ENCODE measurements around the gene PCID2.

The PCID2 gene

DNA sequence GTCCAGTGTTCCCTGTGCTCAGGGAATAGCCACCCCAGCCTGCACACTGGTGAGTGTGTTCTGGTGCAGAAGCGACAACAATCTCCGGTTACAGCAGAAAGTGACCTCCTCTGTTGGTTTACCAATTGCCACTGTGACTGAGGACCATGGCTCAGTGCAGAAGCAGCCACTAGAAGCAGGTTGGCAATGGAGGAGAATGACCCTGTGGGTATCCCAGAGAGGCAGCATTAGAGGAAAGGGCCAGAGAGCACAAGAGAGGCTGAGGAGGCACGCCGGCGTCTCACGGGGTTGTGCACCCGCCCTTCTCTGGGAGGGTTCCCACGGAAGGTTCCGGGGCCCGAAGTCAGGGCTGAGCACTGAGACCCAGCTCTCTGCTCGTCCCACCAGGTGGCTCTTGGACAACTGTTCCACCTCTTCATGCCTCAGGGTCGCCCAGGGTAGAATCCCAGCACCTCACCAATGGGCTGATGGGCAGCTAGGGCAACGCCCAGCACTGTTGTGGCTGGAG lies 36.0 kb downstream of the PCID2 start:
- Histone ChIP-seq H3K4me1 (ENCODE audit: insufficient read depth, low read length, severe bottlenecking) (no peaks in the 10 kb centered on the region), H3K4me3 (ENCODE audit: low read depth, low read length, poor library complexity, severe bottlenecking) (no peak overlapping the region), H3K9me2 (ENCODE audit: low read depth, low read length) (no peaks in the 10 kb centered on the region), H3K27me3 (ENCODE audit: insufficient read depth, low read length) (no peaks in the 10 kb centered on the region), H4K20me1 (ENCODE audit: insufficient read depth, low read length) (no peaks in the 10 kb centered on the region), H3K79me2 (ENCODE audit: insufficient read depth, low read length) (no peaks in the 10 kb centered on the region), H2AFZ (ENCODE audit: low read length) (no peak overlapping the region), H3K27ac (ENCODE audit: low read depth, low read length, poor library complexity, severe bottlenecking) (no peak overlapping the region), H3K36me3 (ENCODE audit: insufficient read depth, low read length) (peaks cover 82% of the 10 kb centered on the region), H3F3A (ENCODE audit: insufficient read depth, low read length) (no peaks in the 10 kb centered on the region), H3K9me3 (ENCODE audit: low read length) (no peaks in the 10 kb centered on the region), H3K4me2 (ENCODE audit: low read length) (no peak overlapping the region), H3K9ac (ENCODE audit: low read length) (no peak overlapping the region)
- TF ChIP-seq EZH2 (IDR thresholded peaks at IDR 0.05; ENCODE audit: borderline replicate concordance, low read length) = no peak
- TF ChIP-seq, protein P1, sequence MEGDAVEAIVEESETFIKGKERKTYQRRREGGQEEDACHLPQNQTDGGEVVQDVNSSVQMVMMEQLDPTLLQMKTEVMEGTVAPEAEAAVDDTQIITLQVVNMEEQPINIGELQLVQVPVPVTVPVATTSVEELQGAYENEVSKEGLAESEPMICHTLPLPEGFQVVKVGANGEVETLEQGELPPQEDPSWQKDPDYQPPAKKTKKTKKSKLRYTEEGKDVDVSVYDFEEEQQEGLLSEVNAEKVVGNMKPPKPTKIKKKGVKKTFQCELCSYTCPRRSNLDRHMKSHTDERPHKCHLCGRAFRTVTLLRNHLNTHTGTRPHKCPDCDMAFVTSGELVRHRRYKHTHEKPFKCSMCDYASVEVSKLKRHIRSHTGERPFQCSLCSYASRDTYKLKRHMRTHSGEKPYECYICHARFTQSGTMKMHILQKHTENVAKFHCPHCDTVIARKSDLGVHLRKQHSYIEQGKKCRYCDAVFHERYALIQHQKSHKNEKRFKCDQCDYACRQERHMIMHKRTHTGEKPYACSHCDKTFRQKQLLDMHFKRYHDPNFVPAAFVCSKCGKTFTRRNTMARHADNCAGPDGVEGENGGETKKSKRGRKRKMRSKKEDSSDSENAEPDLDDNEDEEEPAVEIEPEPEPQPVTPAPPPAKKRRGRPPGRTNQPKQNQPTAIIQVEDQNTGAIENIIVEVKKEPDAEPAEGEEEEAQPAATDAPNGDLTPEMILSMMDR (IDR thresholded peaks at IDR 0.05; ENCODE audit: low read length) = no peak

DNA sequence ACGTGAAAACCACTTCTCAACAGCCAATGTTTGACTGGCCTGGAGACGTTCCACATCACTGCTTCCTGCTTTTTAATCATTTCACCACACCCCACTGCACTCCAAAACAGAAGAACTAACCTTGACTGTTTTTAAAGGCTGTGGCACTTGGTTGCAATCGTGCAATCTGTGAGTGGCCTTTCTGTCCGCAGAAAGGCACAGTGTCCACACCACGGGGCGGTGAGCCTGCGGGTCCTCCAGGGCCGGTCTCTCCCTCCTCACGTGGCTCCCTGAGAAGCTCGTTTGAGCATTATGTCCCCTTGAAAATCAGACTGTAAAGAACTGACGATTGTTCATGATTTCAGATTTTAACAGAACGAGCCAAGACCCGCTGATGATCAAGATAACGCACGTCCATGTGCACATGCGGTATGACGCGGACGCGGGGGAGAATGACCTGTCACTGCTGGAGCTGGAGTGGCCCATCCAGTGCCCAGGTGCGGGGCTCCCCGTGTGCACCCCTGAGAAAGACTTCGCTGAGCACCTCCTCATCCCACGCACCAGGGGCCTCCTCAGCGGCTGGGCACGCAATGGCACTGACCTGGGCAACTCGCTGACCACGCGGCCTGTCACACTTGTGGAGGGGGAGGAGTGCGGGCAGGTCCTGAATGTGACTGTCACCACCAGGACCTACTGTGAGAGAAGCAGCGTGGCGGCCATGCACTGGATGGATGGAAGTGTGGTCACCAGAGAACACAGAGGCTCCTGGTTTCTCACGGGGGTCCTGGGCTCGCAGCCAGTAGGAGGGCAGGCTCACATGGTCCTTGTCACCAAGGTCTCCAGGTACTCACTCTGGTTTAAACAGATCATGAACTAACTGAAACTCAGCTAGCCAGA lies 37.0 kb downstream of the PCID2 start:
- TF ChIP-seq EZH2 (IDR thresholded peaks at IDR 0.05; ENCODE audit: borderline replicate concordance, low read length) = no peak
- TF ChIP-seq, protein P1 (IDR thresholded peaks at IDR 0.05; ENCODE audit: low read length) = no peak
- Histone ChIP-seq H3K9me3 (ENCODE audit: low read length) (no peaks in the 10 kb centered on the region), H3K4me3 (ENCODE audit: low read depth, low read length, poor library complexity, severe bottlenecking) (no peak overlapping the region), H3K9ac (ENCODE audit: low read length) (no peak overlapping the region), H3K36me3 (ENCODE audit: insufficient read depth, low read length) (peaks cover 74% of the 10 kb centered on the region), H4K20me1 (ENCODE audit: insufficient read depth, low read length) (no peaks in the 10 kb centered on the region), H3K4me2 (ENCODE audit: low read length) (no peak overlapping the region), H3K9me2 (ENCODE audit: low read depth, low read length) (no peaks in the 10 kb centered on the region), H3K27ac (ENCODE audit: low read depth, low read length, poor library complexity, severe bottlenecking) (no peak overlapping the region), H2AFZ (ENCODE audit: low read length) (no peak overlapping the region), H3K4me1 (ENCODE audit: insufficient read depth, low read length, severe bottlenecking) (no peaks in the 10 kb centered on the region), H3F3A (ENCODE audit: insufficient read depth, low read length) (no peaks in the 10 kb centered on the region), H3K27me3 (ENCODE audit: insufficient read depth, low read length) (no peaks in the 10 kb centered on the region), H3K79me2 (ENCODE audit: insufficient read depth, low read length) (no peaks in the 10 kb centered on the region)

DNA sequence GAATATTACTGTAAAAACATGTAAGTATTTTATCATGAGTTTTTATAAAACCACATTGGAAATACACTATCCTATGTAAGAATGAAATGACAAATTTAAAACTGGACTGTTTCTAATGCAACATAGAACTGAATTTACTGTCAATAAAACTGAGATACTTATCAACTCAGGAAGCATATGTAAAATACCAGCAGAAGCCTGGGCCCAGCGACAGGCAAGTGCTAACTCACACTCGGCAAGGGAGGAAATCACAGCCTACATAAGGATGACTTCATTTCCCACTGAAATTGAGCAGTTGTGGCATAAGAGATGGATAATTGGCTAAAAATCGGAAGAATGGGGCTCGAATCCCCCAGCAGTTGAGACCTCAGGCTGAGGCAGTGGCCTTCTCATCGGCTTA lies 38.0 kb downstream of the PCID2 start:
- TF ChIP-seq, protein P1 (IDR thresholded peaks at IDR 0.05; ENCODE audit: low read length) = no peak
- TF ChIP-seq EZH2 (IDR thresholded peaks at IDR 0.05; ENCODE audit: borderline replicate concordance, low read length) = no peak
- Histone ChIP-seq H3K27me3 (ENCODE audit: insufficient read depth, low read length) (no peaks in the 10 kb centered on the region), H3K9ac (ENCODE audit: low read length) (no peak overlapping the region), H3K79me2 (ENCODE audit: insufficient read depth, low read length) (no peaks in the 10 kb centered on the region), H3K4me2 (ENCODE audit: low read length) (no peak overlapping the region), H3K36me3 (ENCODE audit: insufficient read depth, low read length) (peaks cover 64% of the 10 kb centered on the region), H2AFZ (ENCODE audit: low read length) (no peak overlapping the region), H3F3A (ENCODE audit: insufficient read depth, low read length) (no peaks in the 10 kb centered on the region), H3K4me3 (ENCODE audit: low read depth, low read length, poor library complexity, severe bottlenecking) (no peak overlapping the region), H3K9me3 (ENCODE audit: low read length) (no peaks in the 10 kb centered on the region), H4K20me1 (ENCODE audit: insufficient read depth, low read length) (no peaks in the 10 kb centered on the region), H3K9me2 (ENCODE audit: low read depth, low read length) (no peaks in the 10 kb centered on the region), H3K4me1 (ENCODE audit: insufficient read depth, low read length, severe bottlenecking) (no peaks in the 10 kb centered on the region), H3K27ac (ENCODE audit: low read depth, low read length, poor library complexity, severe bottlenecking) (no peak overlapping the region)

All from OCI-LY1 (cell line).